Naive thymus-derived CD4-positive, alpha-beta T cell (primary cell): ENCODE data around the gene USP54. TPM values are rescaled to one million over a fixed set of nuclear protein-coding genes. Genes with fewer than 3 reads are reported as not detected.
"Not testable (repeated sequence)": the region's sequence is repeated elsewhere in the genome, so short reads cannot be mapped to it uniquely, and the experiment has no call there.

Source experiments
- ATAC-seq: fragments of 150-1000 bp; cut with Tn5 transposase; 2 replicates; pipeline ENCODE4 v1.10.0; 2021; ENCODE audit warnings: mild to moderate bottlenecking, moderate library complexity
- CTCF ChIA-PET: fragments of 350-600 bp; sonication (Branson Sonifier 250); formaldehyde crosslinking; loops from one replicate; lab custom pipeline; 2021; ENCODE audit warnings: antibody characterized with exemption; lab: Charles Lee
- POLR2A ChIA-PET: fragments of 350-600 bp; sonication (Branson Sonifier 250); formaldehyde crosslinking; loops from one replicate; lab custom pipeline; 2021; ENCODE audit warnings: antibody characterized with exemption, inconsistent platforms; lab: Charles Lee
- DNase-seq, 9 donors: peaks; one replicate each; pipeline versions ENCODE4 v3.0.0 to v3.0.0-alpha.2; 2020 to 2022; ENCODE audit warnings: mixed read lengths in 1 of 9
- H3K27ac ChIP-seq: one replicate; pipeline ENCODE4 v1.7.0; 2013; ENCODE audit warnings: mild to moderate bottlenecking, low read depth, low read length, moderate library complexity
- H3K27me3 ChIP-seq, 2 donors: one replicate each; pipeline ENCODE4 v1.7.0; 2013; ENCODE audit warnings: low read length in 2 of 2, mild to moderate bottlenecking in 2 of 2, moderate library complexity in 2 of 2; ENCODE audit not compliant: control insufficient read depth in 2 of 2, insufficient read depth in 2 of 2
- H3K36me3 ChIP-seq, 3 experiments: 1 replicate in 2 of 3; 2 replicates in 1 of 3; pipeline ENCODE4 v1.7.0; 2013; ENCODE audit warnings: low read length in 3 of 3, mild to moderate bottlenecking in 3 of 3, moderate library complexity in 1 of 3; ENCODE audit not compliant: insufficient read depth in 3 of 3, control insufficient read depth in 2 of 3
- H3K4me1 ChIP-seq, 2 donors: one replicate each; pipeline ENCODE4 v1.7.0; 2013; ENCODE audit warnings: low read length in 2 of 2, mild to moderate bottlenecking in 2 of 2, moderate library complexity in 1 of 2; ENCODE audit not compliant: control insufficient read depth in 2 of 2, insufficient read depth in 2 of 2
- H3K4me3 ChIP-seq: 2 replicates; pipeline ENCODE4 v1.7.0; 2013; ENCODE audit warnings: mild to moderate bottlenecking, low read length
- H3K9me3 ChIP-seq, 3 experiments: 1 replicate in 2 of 3; 2 replicates in 1 of 3; pipeline ENCODE4 v1.7.0; 2013; ENCODE audit warnings: low read length in 3 of 3; ENCODE audit not compliant: control insufficient read depth in 2 of 3
- H3K27ac Mint-ChIP-seq, 9 donors: one replicate each; pipeline ENCODE4 v1.8.0; 2020 to 2022; ENCODE audit warnings: mixed read lengths in 9 of 9, mild to moderate bottlenecking in 8 of 9, moderate library complexity in 5 of 9, inconsistent platforms in 2 of 9
- H3K27me3 Mint-ChIP-seq, 5 donors: one replicate each; pipeline ENCODE4 v1.8.0; 2021 to 2022; ENCODE audit warnings: mixed read lengths in 5 of 5, mild to moderate bottlenecking in 1 of 5
- H3K36me3 Mint-ChIP-seq, 5 donors: one replicate each; pipeline ENCODE4 v1.8.0; 2020 to 2022; ENCODE audit warnings: mixed read lengths in 5 of 5, mild to moderate bottlenecking in 3 of 5, inconsistent platforms in 1 of 5
- H3K4me1 Mint-ChIP-seq, 7 donors: one replicate each; pipeline ENCODE4 v1.8.0; 2020 to 2022; ENCODE audit warnings: mixed read lengths in 7 of 7, mild to moderate bottlenecking in 3 of 7, inconsistent platforms in 1 of 7
- H3K4me3 Mint-ChIP-seq, 10 donors: one replicate each; pipeline ENCODE4 v1.8.0; 2020 to 2022; ENCODE audit warnings: mild to moderate bottlenecking in 10 of 10, mixed read lengths in 10 of 10, moderate library complexity in 6 of 10, inconsistent platforms in 2 of 10
- H3K9me3 Mint-ChIP-seq, 11 donors: one replicate each; pipeline ENCODE4 v1.8.0; 2020 to 2022; ENCODE audit warnings: mixed read lengths in 11 of 11, mild to moderate bottlenecking in 4 of 11, inconsistent platforms in 1 of 11, moderate library complexity in 1 of 11
- intact Hi-C, 2 donors: fragments of 100-400 bp; cut with micrococcal nuclease; formaldehyde crosslinking; loops; one replicate each; pipeline ENCODE4 v1.15.1; 2023
- polyA plus RNA-seq, 2 donors: library from polyadenylated mRNA; unstranded; fragments of 300-500 nt; fragmentation: Illumina TruSeq; gene quantifications; one replicate each; pipeline ENCODE4 v1.2.3, GENCODE V29; 2021
- total RNA-seq, 6 experiments: library from RNA in 5 of 6; stranded (reverse) in 5 of 6; gene quantifications; 1 replicate in 5 of 6; 2 replicates in 1 of 6; pipeline ENCODE4 v1.2.3 and lab custom pipeline; 2021 to 2026

The USP54 gene
- total and polyA plus RNA-seq, 7 experiments from 2014 or later = 0.41 to 6.7 (median 3.0) TPM

GRCh38 chr10:73617143-73617542 lies 26.0 kb upstream of the USP54 start:
- POLR2A ChIA-PET, H3K9me3 ChIP-seq, H3K27me3 ChIP-seq, H3K4me1 Mint-ChIP-seq, H3K27ac Mint-ChIP-seq, H3K9me3 Mint-ChIP-seq, CTCF ChIA-PET, H3K4me3 Mint-ChIP-seq, intact Hi-C loops, H3K4me1 ChIP-seq, H3K27me3 Mint-ChIP-seq, ATAC-seq, H3K27ac ChIP-seq, DNase-seq, H3K36me3 Mint-ChIP-seq, H3K36me3 ChIP-seq, H3K4me3 ChIP-seq: not testable (repeated sequence)

- intact Hi-C loops = no loop called here
- no peaks in the 10 kb centered on the region for H3K4me1 Mint-ChIP-seq
- Histone ChIP-seq H3K4me3 (no peak overlapping the region), H3K27me3 (no peaks in the 10 kb centered on the region), H3K27ac (no peak overlapping the region), H3K36me3 (no peaks in the 10 kb centered on the region), H3K9me3 (no peaks in the 10 kb centered on the region), H3K4me1 (no peaks in the 10 kb centered on the region)
- H3K27me3 Mint-ChIP-seq = no peaks in the 10 kb centered on the region
- ChIA-PET POLR2A (no interaction called here), CTCF (no interaction called here)
- H3K9me3 Mint-ChIP-seq = no peaks in the 10 kb centered on the region
- H3K27ac Mint-ChIP-seq = no peak overlapping the region
- ATAC-seq (no peak), DNase-seq (no peak)
- no peak overlapping the region for H3K4me3 Mint-ChIP-seq
- no peaks in the 10 kb centered on the region for H3K36me3 Mint-ChIP-seq
Observed at GRCh38 chr10:73614720-73615119, 23.6 kb upstream of the USP54 start.

GRCh38 chr10:73609116-73609515 lies 18.0 kb upstream of the USP54 start:
- no peaks in the 10 kb centered on the region for H3K9me3 ChIP-seq
- Mint-ChIP-seq H3K9me3 (no peaks in the 10 kb centered on the region), H3K4me1 (peaks cover 0 to 3% (median 0%) of the 10 kb centered on the region in 7 donors), H3K27ac (no peak overlapping the region), H3K36me3 (peaks cover 0 to 4% (median 0%) of the 10 kb centered on the region in 5 donors), H3K27me3 (no peaks in the 10 kb centered on the region), H3K4me3 (no peak overlapping the region)
- intact Hi-C loops = no loop called here
- no peak overlapping the region for H3K27ac ChIP-seq
- no peaks in the 10 kb centered on the region for H3K4me1 ChIP-seq
- POLR2A ChIA-PET = no interaction called here
- H3K27me3 ChIP-seq = no peaks in the 10 kb centered on the region
- CTCF ChIA-PET = no interaction called here
- no peak overlapping the region for H3K4me3 ChIP-seq
- DNase-seq = no peak
- no peak for ATAC-seq
- no peaks in the 10 kb centered on the region for H3K36me3 ChIP-seq

- POLR2A ChIA-PET = no interaction called here
- no peak overlapping the region for H3K27ac Mint-ChIP-seq
Observed at GRCh38 chr10:73601486-73601921, 10.4 kb upstream of the USP54 start.

GRCh38 chr10:73597346-73597745 lies 6.2 kb upstream of the USP54 start:
- H3K36me3 ChIP-seq = no peaks in the 10 kb centered on the region
- DNase-seq (no peak), ATAC-seq (no peak)
- no peak overlapping the region for H3K4me3 ChIP-seq
- Mint-ChIP-seq H3K9me3 (no peaks in the 10 kb centered on the region), H3K27ac (no peak overlapping the region), H3K4me3 (no peak overlapping the region), H3K4me1 (peaks cover 0 to 6% (median 6%) of the 10 kb centered on the region in 7 donors), H3K36me3 (peaks cover 0 to 15% (median 0%) of the 10 kb centered on the region in 5 donors), H3K27me3 (no peaks in the 10 kb centered on the region)
- H3K27ac ChIP-seq = no peak overlapping the region
- intact Hi-C loops = no loop called here
- POLR2A ChIA-PET = no interaction called here
- H3K9me3 ChIP-seq = no peaks in the 10 kb centered on the region
- no peaks in the 10 kb centered on the region for H3K4me1 ChIP-seq
- CTCF ChIA-PET = no interaction called here
- no peaks in the 10 kb centered on the region for H3K27me3 ChIP-seq

More at GRCh38 chr10:73601486-73601921, 10.4 kb upstream of the USP54 start:
- peaks cover 0 to 22% (median 0%) of the 10 kb centered on the region in 5 donors for H3K36me3 Mint-ChIP-seq
- H3K4me3 Mint-ChIP-seq = no peak overlapping the region
- no peaks in the 10 kb centered on the region for H3K4me1 ChIP-seq
- H3K4me1 Mint-ChIP-seq = no peaks in the 10 kb centered on the region
- no peak overlapping the region for H3K27ac ChIP-seq
- H3K4me3 ChIP-seq = no peak overlapping the region
- intact Hi-C loops = no loop called here
- no peaks in the 10 kb centered on the region for H3K9me3 Mint-ChIP-seq
- no peaks in the 10 kb centered on the region for H3K27me3 ChIP-seq
- no peaks in the 10 kb centered on the region for H3K36me3 ChIP-seq
- ATAC-seq (no peak), DNase-seq (no peak)
- CTCF ChIA-PET = interaction anchor here (0.6 kb wide), 1 partner anchor 57 kb away, joined by 3 read pairs; no protein-coding TSS in a partner anchor
- no peaks in the 10 kb centered on the region for H3K9me3 ChIP-seq
- no peaks in the 10 kb centered on the region for H3K27me3 Mint-ChIP-seq

GRCh38 chr10:73593812-73594211 lies 2.7 kb upstream of the USP54 start:
- H3K4me3 Mint-ChIP-seq = no peak overlapping the region
- no peaks in the 10 kb centered on the region for H3K27me3 Mint-ChIP-seq

DNA sequence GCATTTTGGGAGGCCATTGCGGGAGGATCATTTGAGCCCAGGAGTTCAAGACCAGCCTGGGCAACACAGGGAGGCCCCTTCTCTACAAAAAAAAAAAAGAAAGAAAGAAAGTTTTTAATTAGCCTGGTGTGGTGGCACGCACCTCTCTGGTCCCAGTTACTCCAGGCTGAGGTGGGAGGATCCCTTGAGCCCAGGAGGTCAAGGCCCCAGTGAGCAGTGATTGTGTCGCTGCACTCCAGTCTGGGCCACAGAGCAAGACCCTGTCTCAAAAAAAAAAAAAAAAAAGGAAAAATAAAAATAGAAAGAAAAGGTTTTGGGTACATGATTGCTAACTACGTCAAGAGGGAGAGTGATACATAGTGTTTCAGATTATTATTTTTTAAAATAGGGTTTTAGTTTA lies 2.0 kb upstream of the USP54 start:
- POLR2A ChIA-PET = no interaction called here
- peak overlapping the region in 1 of 10 donors; percentile 69 for H3K4me3 Mint-ChIP-seq
- Histone ChIP-seq H3K4me1 (peaks cover 0 to 17% of the 10 kb centered on the region in 2 donors), H3K27ac (no peak overlapping the region), H3K9me3 (no peaks in the 10 kb centered on the region), H3K27me3 (no peaks in the 10 kb centered on the region), H3K4me3 (no peak overlapping the region), H3K36me3 (no peaks in the 10 kb centered on the region)
- intact Hi-C loops = loop anchor here in 1 of 2 donors (5.0 kb wide), 2 partner anchors 49 to 66 kb away; partner anchors contain the start of gene MYOZ1
- peaks cover 0 to 5% (median 0%) of the 10 kb centered on the region in 5 donors for H3K36me3 Mint-ChIP-seq
- H3K27me3 Mint-ChIP-seq = no peaks in the 10 kb centered on the region
- ATAC-seq (no peak), DNase-seq (no peak)
- H3K9me3 Mint-ChIP-seq = no peaks in the 10 kb centered on the region
- H3K4me1 Mint-ChIP-seq = peaks cover 12 to 32% (median 27%) of the 10 kb centered on the region in 7 donors
- peak overlapping the region in 5 of 9 donors; percentile 12 to 68 (median 46) for H3K27ac Mint-ChIP-seq
- CTCF ChIA-PET = no interaction called here

More at GRCh38 chr10:73593812-73594211, 2.7 kb upstream of the USP54 start:
- Histone ChIP-seq H3K9me3 (no peaks in the 10 kb centered on the region), H3K36me3 (no peaks in the 10 kb centered on the region), H3K27ac (no peak overlapping the region), H3K4me1 (peaks cover 0 to 17% of the 10 kb centered on the region in 2 donors), H3K4me3 (no peak overlapping the region), H3K27me3 (no peaks in the 10 kb centered on the region)
- Mint-ChIP-seq H3K27ac (no peak overlapping the region), H3K36me3 (peaks cover 0 to 8% (median 0%) of the 10 kb centered on the region in 5 donors), H3K9me3 (no peaks in the 10 kb centered on the region), H3K4me1 (peaks cover 12 to 32% (median 27%) of the 10 kb centered on the region in 7 donors)
- ChIA-PET POLR2A (no interaction called here), CTCF (no interaction called here)
- no peak for ATAC-seq
- no peak for DNase-seq
- intact Hi-C loops = loop anchor here in 1 of 2 donors (5.0 kb wide), 2 partner anchors 48 to 67 kb away; partner anchors contain the start of gene MYOZ1
